Heart right ventricle (tissue), 16 donors: Measurements from ENCODE around the gene BPIFB1. TPM values are rescaled to one million over a fixed set of nuclear protein-coding genes. Genes with fewer than 3 reads are reported as not detected.

Experiments used
- ATAC-seq, 8 donors: fragments of 200-7000 bp; cut with Tn5 transposase; one replicate each; pipeline ENCODE4 v1.9.1; 2020; ENCODE audit warnings: mild to moderate bottlenecking in 8 of 8, moderate library complexity in 8 of 8, moderate number of reproducible peaks in 1 of 8
- DNase-seq, 2 donors: peaks; one replicate each; pipeline ENCODE4 v3.0.0-alpha.2; 2020
- H3K27ac ChIP-seq, 10 donors: fragments of 200-600 bp; sonication (generic) in 2 of 10; one replicate each; pipeline versions ENCODE4 v1.5.0 to v1.8.0; 2020 to 2022; ENCODE audit warnings: mild to moderate bottlenecking in 3 of 10
- H3K27me3 ChIP-seq, 7 donors: fragments of 200-600 bp; one replicate each; pipeline ENCODE4 v1.8.0; 2021 to 2022; ENCODE audit warnings: mild to moderate bottlenecking in 2 of 7
- H3K36me3 ChIP-seq, 9 donors: fragments of 200-600 bp; sonication (generic) in 1 of 9; one replicate each; pipeline versions ENCODE4 v1.5.0 to v1.8.0; 2020 to 2022; ENCODE audit warnings: mild to moderate bottlenecking in 2 of 9
- H3K4me1 ChIP-seq, 9 donors: fragments of 200-600 bp; sonication (generic) in 1 of 9; one replicate each; pipeline versions ENCODE4 v1.5.0 to v1.8.0; 2020 to 2022; ENCODE audit warnings: mild to moderate bottlenecking in 4 of 9
- H3K4me3 ChIP-seq, 10 donors: fragments of 200-600 bp; sonication (generic) in 2 of 10; one replicate each; pipeline versions ENCODE4 v1.5.0 to v1.8.0; 2020 to 2022; ENCODE audit warnings: mild to moderate bottlenecking in 7 of 10, moderate library complexity in 2 of 10
- H3K9me3 ChIP-seq, 11 donors: fragments of 200-600 bp in 10 of 11; sonication (generic) in 2 of 11; one replicate each; pipeline versions ENCODE4 v1.5.0 to v1.8.0; 2013 to 2022; ENCODE audit warnings: mild to moderate bottlenecking in 2 of 11, control low read depth in 1 of 11, moderate library complexity in 1 of 11
- WGBS, 2 donors: extraction: QIAGEN DNeasy Blood & Tissue Kit; methylation state at CpG; one replicate each; pipeline ENCODE4 v1.1.7; 2013; ENCODE audit warnings: inconsistent platforms in 1 of 2; 5-methylcytosine and 5-hydroxymethylcytosine counted together
- intact Hi-C, 10 donors: fragments of 100-400 bp; cut with DNase I; formaldehyde crosslinking; loops; one replicate each; pipeline versions ENCODE4 v1.11.1 to v1.14.2; 2022
- polyA plus RNA-seq, 2 donors: library from polyadenylated mRNA; stranded (reverse); fragments of 200-250 nt; gene quantifications; one replicate each; pipeline ENCODE4 v1.2.3, GENCODE V29; 2013
- total RNA-seq, 10 donors: library from RNA; stranded (reverse); fragmentation: NEBNext Ultra II Directional in 3 of 10; extraction: Animal tissue kit (Norgen Biotek cat#: 25700) in 3 of 10; gene quantifications; one replicate each; pipeline versions ENCODE4 v1.2.1 to v1.2.4, GENCODE V29; 2021 to 2023
- TF ChIP-seq, protein P1 (sequence below), 9 donors: fragments of 200-600 bp; sonication (generic) in 2 of 9; IDR thresholded peaks; one replicate each; pipeline versions ENCODE4 v1.5.0 to v1.8.0; 2021 to 2022; ENCODE audit warnings: antibody characterized with exemption in 9 of 9, mild to moderate bottlenecking in 5 of 9, moderate library complexity in 1 of 9
- donor health status: Arrhythmogenic right ventricular cardiomyopathy.
- donor health status: ischemic (EF 13 %, LVEDD 7.1; RV severe dilation, severe dysfunction).
- donor health status: healthy with polysubstance abuse.
- donor health status: DM: no; HTN: yes; CAD: no.
- donor health status: DM: no; HTN: no; CAD: no.
- donor health status: ischemic (EF 25% LVEDD 6.9; RV normal size, moderate dysfunction).
- donor health status: ischemic (EF 25% LVEDD 5.7; RV mildly dilated, moderate dysfunction).
- donor health status: healthy.
- donor health status: DM: yes; HTN: yes; CAD: no.
- donor health status: Ischemic cardiomyopathy.
- donor health status: ischemic (EF 35%, LVEDD 5.7; RV mildly dilated, moderate dysfunction).
- donor health status: nonischemic (EF 11% LVEDD 7.7; RV severe dilation, severe dysfunction).
- donor health status: DM: yes; HTN: yes; CAD: no.
- donor health status: PGD.
- donor health status: ischemic (EF 29% LVEDD 5.4; RV normal size, mild dysfunction).
- donor health status: nonischemic (EF 23%, LVEDD 6.1; RV moderate dilation, normal function).

The BPIFB1 gene
- total and polyA plus RNA-seq, 12 donors: 0.03 TPM; not detected in 11

DNA sequence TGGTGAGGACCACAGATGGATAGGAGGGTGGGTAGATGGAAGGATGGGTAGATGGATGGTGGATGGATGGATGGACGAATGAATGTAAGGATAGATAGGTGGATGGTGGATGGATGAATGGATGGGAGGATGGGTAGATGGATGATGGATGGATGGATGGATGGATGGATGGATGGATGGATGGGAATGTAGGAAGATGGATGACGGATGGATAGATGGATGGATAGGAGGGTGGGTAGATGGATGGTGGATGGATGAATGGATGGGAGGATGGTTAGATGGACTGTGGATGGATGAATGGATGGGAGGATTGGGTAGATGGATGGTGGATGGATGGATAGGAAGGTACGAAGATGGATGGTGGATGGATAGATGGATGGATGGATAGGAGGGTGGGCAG, 51.1 kb downstream of the BPIFB1 start:
- H3K27me3 ChIP-seq: peaks cover 0 to 24% (median 14%) of the 10 kb centered on the region in 7 donors
- no peaks in the 10 kb centered on the region for H3K36me3 ChIP-seq
- no peaks in the 10 kb centered on the region for H3K9me3 ChIP-seq
- no peak overlapping the region for H3K27ac ChIP-seq
- ATAC-seq: no peak
- TF ChIP-seq, protein P1, sequence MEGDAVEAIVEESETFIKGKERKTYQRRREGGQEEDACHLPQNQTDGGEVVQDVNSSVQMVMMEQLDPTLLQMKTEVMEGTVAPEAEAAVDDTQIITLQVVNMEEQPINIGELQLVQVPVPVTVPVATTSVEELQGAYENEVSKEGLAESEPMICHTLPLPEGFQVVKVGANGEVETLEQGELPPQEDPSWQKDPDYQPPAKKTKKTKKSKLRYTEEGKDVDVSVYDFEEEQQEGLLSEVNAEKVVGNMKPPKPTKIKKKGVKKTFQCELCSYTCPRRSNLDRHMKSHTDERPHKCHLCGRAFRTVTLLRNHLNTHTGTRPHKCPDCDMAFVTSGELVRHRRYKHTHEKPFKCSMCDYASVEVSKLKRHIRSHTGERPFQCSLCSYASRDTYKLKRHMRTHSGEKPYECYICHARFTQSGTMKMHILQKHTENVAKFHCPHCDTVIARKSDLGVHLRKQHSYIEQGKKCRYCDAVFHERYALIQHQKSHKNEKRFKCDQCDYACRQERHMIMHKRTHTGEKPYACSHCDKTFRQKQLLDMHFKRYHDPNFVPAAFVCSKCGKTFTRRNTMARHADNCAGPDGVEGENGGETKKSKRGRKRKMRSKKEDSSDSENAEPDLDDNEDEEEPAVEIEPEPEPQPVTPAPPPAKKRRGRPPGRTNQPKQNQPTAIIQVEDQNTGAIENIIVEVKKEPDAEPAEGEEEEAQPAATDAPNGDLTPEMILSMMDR (IDR thresholded peaks at IDR 0.05): no peak
- no peak overlapping the region for H3K4me3 ChIP-seq
- 74 to 87% methylated on average over 3 of the region's 3 CpGs for WGBS, 2 donors
- no peaks in the 10 kb centered on the region for H3K4me1 ChIP-seq
- DNase-seq: no peak
- intact Hi-C loops: no loop called here

DNA sequence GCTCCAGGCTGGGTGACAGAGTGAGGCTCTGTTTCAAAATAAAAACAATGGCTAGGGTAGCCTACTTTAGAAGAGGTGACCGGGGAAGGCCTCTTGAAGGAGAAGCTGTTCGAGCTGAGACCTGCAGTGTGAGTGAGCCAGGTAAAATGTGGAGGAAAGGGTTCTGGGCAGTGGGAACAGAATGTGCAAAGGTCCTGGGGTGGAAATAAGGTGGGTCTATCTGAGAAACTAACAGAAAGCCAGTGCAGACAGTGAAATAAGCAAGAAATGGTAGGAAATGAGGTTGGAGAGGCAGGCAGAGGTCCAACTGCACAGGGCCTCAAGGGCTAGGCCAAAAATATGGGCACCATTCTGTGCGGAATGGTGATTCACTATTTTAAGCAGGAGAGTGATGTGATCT, 53.4 kb downstream of the BPIFB1 start:
- Histone ChIP-seq H3K36me3 (no peaks in the 10 kb centered on the region), H3K27me3 (peaks cover 0 to 33% (median 8%) of the 10 kb centered on the region in 7 donors), H3K27ac (no peak overlapping the region), H3K4me3 (no peak overlapping the region), H3K4me1 (no peaks in the 10 kb centered on the region), H3K9me3 (no peaks in the 10 kb centered on the region)
- TF ChIP-seq, protein P1 (IDR thresholded peaks at IDR 0.05): no peak
- whole genome bisulfite sequencing, 2 donors: 87 to 90% methylated on average over 3 of the region's 3 CpGs
- no peak for ATAC-seq
- intact Hi-C loops: no loop called here
- no peak for DNase-seq

GRCh38 chr20:33337119-33337518, 54.1 kb downstream of the BPIFB1 start:
- Histone ChIP-seq H3K36me3 (no peaks in the 10 kb centered on the region), H3K9me3 (no peaks in the 10 kb centered on the region), H3K4me3 (no peak overlapping the region), H3K4me1 (no peaks in the 10 kb centered on the region), H3K27ac (no peak overlapping the region), H3K27me3 (peaks cover 0 to 39% (median 7%) of the 10 kb centered on the region in 7 donors)
- intact Hi-C loops: no loop called here
- ATAC-seq: no peak
- WGBS, 2 donors: 74 to 76% methylated on average over 8 of the region's 8 CpGs
- no peak for DNase-seq
- TF ChIP-seq, protein P1 (IDR thresholded peaks at IDR 0.05): no peak

GRCh38 chr20:33337531-33338165, 54.6 kb downstream of the BPIFB1 start:
- Histone ChIP-seq H3K4me1 (no peaks in the 10 kb centered on the region), H3K9me3 (no peaks in the 10 kb centered on the region), H3K4me3 (no peak overlapping the region), H3K27me3 (peaks cover 0 to 42% (median 7%) of the 10 kb centered on the region in 7 donors), H3K36me3 (no peaks in the 10 kb centered on the region), H3K27ac (no peak overlapping the region)
- no peak for ATAC-seq
- DNase-seq: no peak
- 71 to 81% methylated on average over 6 of the region's 6 CpGs for WGBS, 2 donors
- TF ChIP-seq, protein P1 (IDR thresholded peaks at IDR 0.05): no peak
- intact Hi-C loops: no loop called here
